ENCODE data around the gene GPC5. TPM values are rescaled to one million over a fixed set of nuclear protein-coding genes. Genes with fewer than 3 reads are reported as not detected.

The GPC5 gene
- total RNA-seq, 1 experiment from 2014 or later, result 0.21 TPM

DNA sequence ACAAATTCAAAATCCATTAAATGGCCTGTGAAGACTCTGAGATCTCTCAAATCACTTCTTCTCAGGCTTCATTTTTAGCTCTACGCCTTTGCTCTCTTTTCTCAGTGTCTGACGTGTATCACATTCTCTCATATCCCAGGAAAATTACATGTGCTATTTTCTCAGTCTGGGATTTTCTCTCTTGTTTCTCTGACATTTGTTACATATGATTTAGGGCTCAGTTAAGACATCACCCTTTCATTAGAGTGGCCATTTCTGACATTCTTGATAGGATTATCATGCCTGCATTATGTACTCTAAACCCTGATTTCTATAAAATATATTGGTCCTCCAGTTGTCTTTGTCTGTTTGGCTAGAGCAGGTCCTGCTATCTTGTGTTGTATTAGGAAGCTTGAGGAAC is 136.6 kb downstream of the GPC5 start:
- ChIA-PET POLR2A (ENCODE audit: low non-redundant PET) (no interaction called here), CTCF (no interaction called here)
- no peak for DNase-seq (ENCODE audit: low spot score)
- Histone ChIP-seq H3K4me1 (ENCODE audit: insufficient read depth, low read length, poor library complexity, severe bottlenecking) (no peaks in the 10 kb centered on the region), H3K9me3 (ENCODE audit: low read depth, low read length, poor library complexity, severe bottlenecking) (no peaks in the 10 kb centered on the region), H3K4me3 (ENCODE audit: low read depth, low read length, poor library complexity, severe bottlenecking) (no peak overlapping the region), H3K36me3 (ENCODE audit: insufficient read depth, low read length, poor library complexity, severe bottlenecking) (no peaks in the 10 kb centered on the region), H3K27ac (ENCODE audit: low read depth, low read length, poor library complexity, severe bottlenecking) (no peak overlapping the region), H3K27me3 (replicated peaks; ENCODE audit: insufficient read depth, low read depth, low read length, poor library complexity) (no peaks in the 10 kb centered on the region)
- BruUV-seq (replicated peaks), result no TSS peak
- TF ChIP-seq EZH2 (IDR thresholded peaks at IDR 0.05; ENCODE audit: borderline replicate concordance, low read depth, low read length, poor library complexity, severe bottlenecking), result no peak
- TF ChIP-seq, protein P1, sequence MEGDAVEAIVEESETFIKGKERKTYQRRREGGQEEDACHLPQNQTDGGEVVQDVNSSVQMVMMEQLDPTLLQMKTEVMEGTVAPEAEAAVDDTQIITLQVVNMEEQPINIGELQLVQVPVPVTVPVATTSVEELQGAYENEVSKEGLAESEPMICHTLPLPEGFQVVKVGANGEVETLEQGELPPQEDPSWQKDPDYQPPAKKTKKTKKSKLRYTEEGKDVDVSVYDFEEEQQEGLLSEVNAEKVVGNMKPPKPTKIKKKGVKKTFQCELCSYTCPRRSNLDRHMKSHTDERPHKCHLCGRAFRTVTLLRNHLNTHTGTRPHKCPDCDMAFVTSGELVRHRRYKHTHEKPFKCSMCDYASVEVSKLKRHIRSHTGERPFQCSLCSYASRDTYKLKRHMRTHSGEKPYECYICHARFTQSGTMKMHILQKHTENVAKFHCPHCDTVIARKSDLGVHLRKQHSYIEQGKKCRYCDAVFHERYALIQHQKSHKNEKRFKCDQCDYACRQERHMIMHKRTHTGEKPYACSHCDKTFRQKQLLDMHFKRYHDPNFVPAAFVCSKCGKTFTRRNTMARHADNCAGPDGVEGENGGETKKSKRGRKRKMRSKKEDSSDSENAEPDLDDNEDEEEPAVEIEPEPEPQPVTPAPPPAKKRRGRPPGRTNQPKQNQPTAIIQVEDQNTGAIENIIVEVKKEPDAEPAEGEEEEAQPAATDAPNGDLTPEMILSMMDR (conservative IDR thresholded peaks at IDR 0.05; ENCODE audit: low read depth, low read length), result no peak
- intact Hi-C loops (cut with micrococcal nuclease; ENCODE audit: unreplicated experiment), result no loop called here

DNA sequence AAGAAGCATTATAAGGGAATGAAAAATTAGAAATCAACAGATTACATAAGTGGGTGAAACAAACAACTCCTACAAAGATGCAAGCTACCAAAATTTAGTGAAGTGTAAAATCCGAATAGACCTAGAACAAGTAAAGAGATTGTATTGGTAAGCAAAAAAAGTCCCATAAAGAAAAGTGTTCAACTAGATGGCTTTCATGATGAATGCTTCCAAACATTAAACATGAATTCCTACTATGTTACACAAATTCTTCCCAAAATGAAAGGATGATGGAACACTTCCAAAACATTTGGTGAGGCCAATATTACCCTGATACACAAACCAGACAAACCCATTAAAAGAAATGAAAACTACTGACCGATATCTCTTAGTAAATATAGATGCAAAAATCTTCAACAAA is 139.0 kb downstream of the GPC5 start:
- intact Hi-C loops (cut with micrococcal nuclease; ENCODE audit: unreplicated experiment), result no loop called here
- TF ChIP-seq, protein P1 (conservative IDR thresholded peaks at IDR 0.05; ENCODE audit: low read depth, low read length), result no peak
- TF ChIP-seq EZH2 (IDR thresholded peaks at IDR 0.05; ENCODE audit: borderline replicate concordance, low read depth, low read length, poor library complexity, severe bottlenecking), result no peak
- ChIA-PET POLR2A (ENCODE audit: low non-redundant PET) (no interaction called here), CTCF (no interaction called here)
- no TSS peak for BruUV-seq (replicated peaks)
- H3K9me3 ChIP-seq (ENCODE audit: low read depth, low read length, poor library complexity, severe bottlenecking), result no peaks in the 10 kb centered on the region
- no peaks in the 10 kb centered on the region for H3K27me3 ChIP-seq (replicated peaks; ENCODE audit: insufficient read depth, low read depth, low read length, poor library complexity)
- H3K36me3 ChIP-seq (ENCODE audit: insufficient read depth, low read length, poor library complexity, severe bottlenecking), result no peaks in the 10 kb centered on the region
- no peaks in the 10 kb centered on the region for H3K4me1 ChIP-seq (ENCODE audit: insufficient read depth, low read length, poor library complexity, severe bottlenecking)
- no peak overlapping the region for H3K27ac ChIP-seq (ENCODE audit: low read depth, low read length, poor library complexity, severe bottlenecking)
- DNase-seq (ENCODE audit: low spot score), result no peak
- no peak overlapping the region for H3K4me3 ChIP-seq (ENCODE audit: low read depth, low read length, poor library complexity, severe bottlenecking)

DNA sequence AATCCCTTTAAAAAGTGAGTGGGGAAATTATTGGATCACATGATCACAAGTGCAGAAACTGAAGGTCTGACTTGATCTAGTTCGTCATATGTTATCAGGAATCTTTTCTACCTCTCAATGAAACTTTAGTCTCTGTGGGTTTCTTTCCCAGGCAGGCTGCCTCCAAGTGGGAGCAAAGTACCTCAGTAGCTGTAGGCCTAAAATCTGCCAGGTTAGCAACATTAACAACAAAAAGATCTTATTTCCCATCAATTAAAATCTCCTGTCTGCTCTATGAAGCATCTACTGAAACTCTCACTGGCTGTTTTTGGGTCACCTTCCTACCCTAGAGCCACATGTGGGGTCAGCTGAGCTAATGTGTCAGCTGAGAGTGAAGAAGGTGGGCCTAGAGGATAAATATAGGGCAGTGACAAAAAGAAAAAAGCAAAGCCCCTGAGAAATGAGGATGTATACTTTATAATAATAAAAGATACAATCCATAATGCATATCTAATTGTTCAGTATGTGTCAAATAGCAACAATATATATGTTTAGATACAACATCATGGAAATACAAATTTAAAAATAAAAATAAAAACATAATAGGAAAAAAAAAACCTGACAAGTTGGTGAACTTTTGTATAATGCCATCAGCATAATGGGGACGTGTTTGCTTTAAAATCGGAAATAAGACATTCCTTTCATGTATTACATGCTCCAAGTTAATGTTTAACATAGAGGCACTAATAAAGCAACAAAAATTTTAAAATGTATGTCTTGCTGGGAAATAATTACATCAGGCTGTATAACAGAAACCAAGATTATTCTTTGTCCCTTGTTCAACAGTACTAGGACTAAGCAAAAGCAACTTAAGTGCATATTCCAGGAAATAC is 141.1 kb downstream of the GPC5 start:
- POLR2A ChIA-PET (ENCODE audit: low non-redundant PET), result no interaction called here
- CTCF ChIA-PET, result no interaction called here

More for the DNA sequence above, 141.1 kb downstream of the GPC5 start:
- no TSS peak for BruUV-seq (replicated peaks)
- no peak overlapping the region for H3K27ac ChIP-seq (ENCODE audit: low read depth, low read length, poor library complexity, severe bottlenecking)
- no peaks in the 10 kb centered on the region for H3K4me1 ChIP-seq (ENCODE audit: insufficient read depth, low read length, poor library complexity, severe bottlenecking)
- H3K36me3 ChIP-seq (ENCODE audit: insufficient read depth, low read length, poor library complexity, severe bottlenecking), result no peaks in the 10 kb centered on the region
- TF ChIP-seq, protein P1 (conservative IDR thresholded peaks at IDR 0.05; ENCODE audit: low read depth, low read length), result no peak
- TF ChIP-seq EZH2 (IDR thresholded peaks at IDR 0.05; ENCODE audit: borderline replicate concordance, low read depth, low read length, poor library complexity, severe bottlenecking), result no peak
- no peak for DNase-seq (ENCODE audit: low spot score)
- no peaks in the 10 kb centered on the region for H3K9me3 ChIP-seq (ENCODE audit: low read depth, low read length, poor library complexity, severe bottlenecking)
- no peaks in the 10 kb centered on the region for H3K27me3 ChIP-seq (replicated peaks; ENCODE audit: insufficient read depth, low read depth, low read length, poor library complexity)
- intact Hi-C loops (cut with micrococcal nuclease; ENCODE audit: unreplicated experiment), result no loop called here
- H3K4me3 ChIP-seq (ENCODE audit: low read depth, low read length, poor library complexity, severe bottlenecking), result no peak overlapping the region

Measured in A673 (cell line).